PC-9 (cell line): ENCODE measurements around the gene CLEC1A. TPM values are rescaled to one million over a fixed set of nuclear protein-coding genes. Genes with fewer than 3 reads are reported as not detected.
A peak's percentile ranks its signal among the peaks of the same experiment; 100 is the strongest.
"Not testable (repeated sequence)": the region's sequence is repeated elsewhere in the genome, so short reads cannot be mapped to it uniquely, and the experiment has no call there.

ENCODE experiments used
- BruUV-seq: library from RNA; stranded (reverse); fragments of 400-500 nt; replicated peaks from 2 replicates; lab custom pipeline; 2021; lab: Mats Ljungman, UMichigan
- CTCF ChIA-PET: fragments of 300-600 bp; sonication (Branson Sonifier 250); formaldehyde crosslinking; loops from one replicate; lab custom pipeline; 2022; ENCODE audit warnings: antibody characterized with exemption; lab: Charles Lee
- POLR2A ChIA-PET: fragments of 300-600 bp; sonication (Branson Sonifier 250); formaldehyde crosslinking; loops from one replicate; lab custom pipeline; 2022; ENCODE audit warnings: antibody characterized with exemption; ENCODE audit not compliant: unreplicated experiment; lab: Charles Lee
- DNase-seq, 2 experiments: peaks; one replicate each; pipeline versions ENCODE4 v3.0.0 to v3.0.0-alpha.2; 2015 to 2022; ENCODE audit warnings: mixed read lengths in 1 of 2
- H2AFZ ChIP-seq: fragments of 200-600 bp; sonication (generic); 2 replicates; pipeline ENCODE4 v1.8.1; 2017; ENCODE audit warnings: antibody characterized with exemption
- H3F3A ChIP-seq: fragments of 200-600 bp; sonication (generic); 2 replicates; pipeline ENCODE4 v1.8.1; 2017; ENCODE audit warnings: antibody characterized with exemption, mild to moderate bottlenecking, low read depth; ENCODE audit not compliant: insufficient read depth
- H3K27ac ChIP-seq: fragments of 200-600 bp; sonication (generic); 2 replicates; pipeline ENCODE4 v1.6.1; 2016; ENCODE audit warnings: mixed run types
- H3K27me3 ChIP-seq: fragments of 200-600 bp; sonication (generic); 2 replicates; pipeline ENCODE4 v1.6.1; 2016; ENCODE audit warnings: low read depth, mixed run types; ENCODE audit not compliant: insufficient read depth
- H3K36me3 ChIP-seq: fragments of 200-600 bp; sonication (generic); 2 replicates; pipeline ENCODE4 v1.6.1; 2016; ENCODE audit warnings: low read depth, mixed run types
- H3K4me1 ChIP-seq: fragments of 200-600 bp; sonication (generic); replicated peaks from 2 replicates; pipeline ENCODE4 v1.6.1; 2016; ENCODE audit warnings: mixed run types; ENCODE audit not compliant: insufficient read depth
- H3K4me2 ChIP-seq: fragments of 200-600 bp; sonication (generic); 2 replicates; pipeline ENCODE4 v1.6.1; 2017; ENCODE audit warnings: mixed run types
- H3K4me3 ChIP-seq: fragments of 200-600 bp; sonication (generic); 2 replicates; pipeline ENCODE4 v1.6.1; 2016; ENCODE audit warnings: mixed run types
- H3K79me2 ChIP-seq: fragments of 200-600 bp; sonication (generic); 2 replicates; pipeline ENCODE4 v1.6.1; 2017; ENCODE audit warnings: low read depth, mixed run types
- H3K9me2 ChIP-seq: fragments of 200-600 bp; sonication (generic); 2 replicates; pipeline ENCODE4 v1.8.1; 2017; ENCODE audit warnings: mild to moderate bottlenecking; ENCODE audit not compliant: insufficient read depth
- H3K9me3 ChIP-seq: fragments of 200-600 bp; sonication (generic); 2 replicates; pipeline ENCODE4 v1.8.1; 2016; ENCODE audit warnings: low read depth; ENCODE audit not compliant: insufficient read depth
- H4K20me1 ChIP-seq: fragments of 200-600 bp; sonication (generic); 2 replicates; pipeline ENCODE4 v1.8.1; 2017; ENCODE audit not compliant: insufficient read depth
- CTCF ChIP-seq: fragments of 200-600 bp; sonication (generic); conservative IDR thresholded peaks from 2 replicates; pipeline ENCODE4 v1.6.1; 2017; ENCODE audit warnings: mixed run types, antibody characterized with exemption, mild to moderate bottlenecking, moderate library complexity
- EZH2 ChIP-seq: fragments of 200-600 bp; sonication (generic); IDR thresholded peaks from 2 replicates; pipeline ENCODE4 v1.8.0; 2017; ENCODE audit warnings: antibody characterized with exemption, low read depth
- intact Hi-C: fragments of 100-400 bp; cut with micrococcal nuclease; formaldehyde crosslinking; loops from one replicate; pipeline ENCODE4 v1.10.0; 2022; ENCODE audit not compliant: unreplicated experiment
- total RNA-seq: library from RNA; stranded (reverse); gene quantifications from 2 replicates; pipeline ENCODE4 v1.2.3, GENCODE V29; 2021

The CLEC1A gene
- total RNA-seq, 1 experiment from 2014 or later = not detected

- H4K20me1 ChIP-seq = no peaks in the 10 kb centered on the region
- H3K27ac ChIP-seq = no peak within 1 kb of the TSS
- no TSS peak for BruUV-seq
- no peak for DNase-seq
- CTCF ChIA-PET = no interaction called here
- no peaks in the 10 kb centered on the region for H3K27me3 ChIP-seq
- peaks cover 8% of the 10 kb centered on the region; the same call in 1 of the 2 replicates for H3K9me3 ChIP-seq
- H3K4me1 ChIP-seq = no peaks in the 10 kb centered on the region
- H2AFZ ChIP-seq = 0 out of 2 replicates have a peak within 1 kb of the TSS, but pooled peaks have one; percentile 55
- no peak within 1 kb of the TSS for H3K4me2 ChIP-seq
- no peaks in the 10 kb centered on the region for H3K79me2 ChIP-seq
- H3F3A ChIP-seq = no peaks in the 10 kb centered on the region
- H3K9me2 ChIP-seq = no peaks in the 10 kb centered on the region
- intact Hi-C loops = loop anchor here (5.0 to 10.0 kb wide), 4 partner anchors 184 to 724 kb away; partner anchors contain the start of genes GABARAPL1 and STYK1
- POLR2A ChIA-PET = no interaction called here
- no peaks in the 10 kb centered on the region for H3K36me3 ChIP-seq
- TF ChIP-seq EZH2 (no peak), CTCF (no peak)
- H3K4me3 ChIP-seq = no peak within 1 kb of the TSS
Measured at GRCh38 chr12:10030446-10030845, 68.3 kb downstream of the CLEC1A start, which contains the start of gene CLEC9A. TSS of gene CLEC9A (plus strand) at chr12:10030682. CDS start at chr12:10052688, 22,006 bp downstream.

- no peaks in the 10 kb centered on the region for H3K36me3 ChIP-seq
- no peaks in the 10 kb centered on the region for H3K4me1 ChIP-seq
- H3K27ac ChIP-seq = no peak overlapping the region
- no peak overlapping the region for H3K4me2 ChIP-seq
- no peaks in the 10 kb centered on the region for H3K79me2 ChIP-seq
- no peaks in the 10 kb centered on the region for H3K9me2 ChIP-seq
- peaks cover 8% of the 10 kb centered on the region; the same call in 1 of the 2 replicates for H3K9me3 ChIP-seq
- DNase-seq = no peak
- TF ChIP-seq EZH2 (no peak), CTCF (no peak)
- no peaks in the 10 kb centered on the region for H3F3A ChIP-seq
- CTCF ChIA-PET = no interaction called here
- H3K27me3 ChIP-seq = no peaks in the 10 kb centered on the region
- H2AFZ ChIP-seq = peak overlapping the region; percentile 39; the same call in 1 of the 2 replicates
- intact Hi-C loops = no loop called here
- no peak overlapping the region for H3K4me3 ChIP-seq
- no TSS peak for BruUV-seq
- H4K20me1 ChIP-seq = no peaks in the 10 kb centered on the region
- POLR2A ChIA-PET = no interaction called here
Measured at GRCh38 chr12:10027721-10028120, 71.1 kb downstream of the CLEC1A start.

DNA sequence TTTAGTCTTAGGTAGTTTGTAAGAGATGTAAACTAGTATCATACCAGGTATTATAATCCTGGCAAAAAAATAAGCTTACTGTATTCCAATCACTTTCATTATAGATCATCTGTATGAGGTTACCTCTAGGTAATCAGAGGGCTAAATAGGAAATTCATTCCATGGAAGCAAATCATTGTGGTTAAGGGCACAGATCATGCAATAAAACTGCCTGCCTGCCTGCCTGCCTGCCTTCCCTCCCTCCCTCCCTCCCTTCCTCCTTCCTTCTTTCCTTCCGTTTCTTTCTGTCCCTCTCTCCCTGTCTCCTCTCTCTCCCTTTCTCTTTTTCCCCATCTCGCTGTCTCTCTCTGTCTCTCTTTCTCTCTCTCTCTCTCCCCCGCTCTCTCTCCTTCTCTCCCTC is 71.5 kb downstream of the CLEC1A start:
- BruUV-seq = no TSS peak
- no peaks in the 10 kb centered on the region for H3K4me1 ChIP-seq
- H3K4me3 ChIP-seq = no peak overlapping the region
- H3K27me3 ChIP-seq = no peaks in the 10 kb centered on the region
- H3K9me3 ChIP-seq = peaks cover 8% of the 10 kb centered on the region; the same call in 1 of the 2 replicates
- H3K9me2 ChIP-seq = no peaks in the 10 kb centered on the region
- ChIA-PET POLR2A (no interaction called here), CTCF (no interaction called here)
- H3K27ac ChIP-seq = no peak overlapping the region
- H3K36me3 ChIP-seq = no peaks in the 10 kb centered on the region
- TF ChIP-seq EZH2 (no peak), CTCF (no peak)
- no peaks in the 10 kb centered on the region for H3F3A ChIP-seq
- H2AFZ ChIP-seq = peak overlapping the region; percentile 39; the same call in 1 of the 2 replicates
- no peak for DNase-seq
- no peaks in the 10 kb centered on the region for H3K79me2 ChIP-seq
- H3K4me2 ChIP-seq = no peak overlapping the region
- H4K20me1 ChIP-seq = no peaks in the 10 kb centered on the region
- intact Hi-C loops = no loop called here

DNA sequence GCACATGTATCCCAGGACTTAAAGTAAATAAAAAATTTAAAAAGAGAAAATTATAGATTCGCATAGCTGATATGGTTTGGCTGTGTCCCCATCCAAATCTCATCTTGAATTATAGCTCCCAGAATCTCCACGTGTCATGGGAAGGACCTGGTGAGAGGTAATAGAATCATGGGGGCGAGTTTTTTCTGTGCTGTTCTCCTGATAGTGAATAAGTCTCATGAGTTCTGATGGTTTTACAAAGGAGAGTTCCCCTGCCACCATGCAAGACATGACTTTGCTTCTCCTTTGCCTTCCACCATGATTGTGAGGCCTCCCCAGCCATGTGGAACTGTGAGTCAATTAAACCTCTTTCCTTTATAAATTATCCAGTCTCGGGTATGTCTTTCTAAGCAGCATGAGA is 72.1 kb downstream of the CLEC1A start:
- H3F3A ChIP-seq, H3K79me2 ChIP-seq, H3K27ac ChIP-seq, H3K4me3 ChIP-seq, DNase-seq, H2AFZ ChIP-seq, POLR2A ChIA-PET, H3K4me2 ChIP-seq, H3K36me3 ChIP-seq, H3K4me1 ChIP-seq, BruUV-seq, CTCF ChIA-PET, H3K27me3 ChIP-seq, H3K9me2 ChIP-seq, intact Hi-C loops, H3K9me3 ChIP-seq, H4K20me1 ChIP-seq: not testable (repeated sequence)
